Gastroesophageal sphincter (tissue), 3 donors: ENCODE measurements around the gene USP16.

Source experiments
- EP300 ChIP-seq: sonication (generic); formaldehyde crosslinking; IDR thresholded peaks from one replicate; pipeline ENCODE4 v1.6.1; 2017; ENCODE audit warnings: antibody characterized with exemption, mild to moderate bottlenecking
- POLR2A ChIP-seq, 2 donors: fragments of 450-650 bp; IDR thresholded peaks; one replicate each; pipeline ENCODE4 v1.6.1; 2017; ENCODE audit warnings: antibody characterized with exemption in 2 of 2, mild to moderate bottlenecking in 2 of 2, moderate library complexity in 1 of 2
- TF ChIP-seq, protein P1 (sequence below), 4 experiments: fragments of 200-600 bp in 2 of 4; fragments of 450-650 bp in 2 of 4; sonication (generic) in 1 of 4; IDR thresholded peaks; one replicate each; pipeline ENCODE4 v1.5.1; 2017 to 2019; ENCODE audit warnings: antibody characterized with exemption in 4 of 4, mild to moderate bottlenecking in 2 of 4, moderate library complexity in 2 of 4

DNA sequence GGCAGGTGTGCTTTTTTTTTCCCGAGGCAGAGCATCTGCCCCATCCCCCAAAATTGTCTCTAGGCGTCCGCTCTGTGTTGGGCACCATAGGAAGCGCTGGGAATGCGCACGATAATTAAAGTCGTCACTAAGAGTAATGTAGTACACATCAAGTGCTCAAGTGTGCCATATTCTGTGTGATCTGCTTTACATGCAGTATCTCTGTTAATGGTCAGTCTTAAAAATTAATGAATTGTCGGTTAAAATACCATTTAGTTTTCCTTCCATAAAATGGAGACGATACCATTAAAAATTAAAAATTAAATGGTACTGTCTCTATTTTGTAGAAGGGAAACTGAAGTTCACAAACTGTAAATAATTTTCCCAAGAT is 49.5 kb downstream of the USP16 start:
- TF ChIP-seq, protein P1, sequence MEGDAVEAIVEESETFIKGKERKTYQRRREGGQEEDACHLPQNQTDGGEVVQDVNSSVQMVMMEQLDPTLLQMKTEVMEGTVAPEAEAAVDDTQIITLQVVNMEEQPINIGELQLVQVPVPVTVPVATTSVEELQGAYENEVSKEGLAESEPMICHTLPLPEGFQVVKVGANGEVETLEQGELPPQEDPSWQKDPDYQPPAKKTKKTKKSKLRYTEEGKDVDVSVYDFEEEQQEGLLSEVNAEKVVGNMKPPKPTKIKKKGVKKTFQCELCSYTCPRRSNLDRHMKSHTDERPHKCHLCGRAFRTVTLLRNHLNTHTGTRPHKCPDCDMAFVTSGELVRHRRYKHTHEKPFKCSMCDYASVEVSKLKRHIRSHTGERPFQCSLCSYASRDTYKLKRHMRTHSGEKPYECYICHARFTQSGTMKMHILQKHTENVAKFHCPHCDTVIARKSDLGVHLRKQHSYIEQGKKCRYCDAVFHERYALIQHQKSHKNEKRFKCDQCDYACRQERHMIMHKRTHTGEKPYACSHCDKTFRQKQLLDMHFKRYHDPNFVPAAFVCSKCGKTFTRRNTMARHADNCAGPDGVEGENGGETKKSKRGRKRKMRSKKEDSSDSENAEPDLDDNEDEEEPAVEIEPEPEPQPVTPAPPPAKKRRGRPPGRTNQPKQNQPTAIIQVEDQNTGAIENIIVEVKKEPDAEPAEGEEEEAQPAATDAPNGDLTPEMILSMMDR (IDR thresholded peaks at IDR 0.05) = no peak
- no peak for TF ChIP-seq POLR2A (IDR thresholded peaks at IDR 0.05)
- no peak for TF ChIP-seq EP300
